ENCODE results near the gene MUC4.
"Not testable (repeated sequence)": the region's sequence is repeated elsewhere in the genome, so short reads cannot be mapped to it uniquely, and the experiment has no call there.

The MUC4 gene

GRCh38 chr3:195731356-195731905 is 80.3 kb downstream of the MUC4 start:
- TF ChIP-seq CTCF (conservative IDR thresholded peaks at IDR 0.05; ENCODE audit: low read length): no peak
- TF ChIP-seq EZH2phosphoT487 (IDR thresholded peaks at IDR 0.05; ENCODE audit: borderline replicate concordance): no peak

GRCh38 chr3:195729476-195730251 is 82.1 kb downstream of the MUC4 start:
- H3K79me2 ChIP-seq (ENCODE audit: insufficient read depth, low read length): no peaks in the 10 kb centered on the region
- H3K9me3 ChIP-seq (ENCODE audit: insufficient read depth, low read depth, low read length): no peaks in the 10 kb centered on the region
- no peaks in the 10 kb centered on the region for H4K20me1 ChIP-seq (ENCODE audit: insufficient read depth, low read length, poor library complexity, severe bottlenecking)
- no peak overlapping the region for H3K4me3 ChIP-seq (ENCODE audit: low read length, poor library complexity, severe bottlenecking)
- no peak overlapping the region for H3K9ac ChIP-seq (ENCODE audit: low read depth, low read length, poor library complexity, severe bottlenecking)
- H3K9me2 ChIP-seq (replicated peaks; ENCODE audit: low read depth, low read length): no peaks in the 10 kb centered on the region
- no peaks in the 10 kb centered on the region for H3F3A ChIP-seq (ENCODE audit: low read depth)
- H3K36me3 ChIP-seq (ENCODE audit: insufficient read depth, low read length): no peaks in the 10 kb centered on the region
- H3K4me2 ChIP-seq (ENCODE audit: low read depth, low read length, poor library complexity, severe bottlenecking): no peak overlapping the region
- H2AFZ ChIP-seq (ENCODE audit: low read length): no peak overlapping the region
- TF ChIP-seq CTCF (conservative IDR thresholded peaks at IDR 0.05; ENCODE audit: low read length) (no peak), EZH2phosphoT487 (IDR thresholded peaks at IDR 0.05; ENCODE audit: borderline replicate concordance) (no peak)
- peaks cover 8% of the 10 kb centered on the region for H3K4me1 ChIP-seq (ENCODE audit: insufficient read depth, low read length, poor library complexity, severe bottlenecking)
- no peaks in the 10 kb centered on the region for H3K27me3 ChIP-seq (ENCODE audit: insufficient read depth, low read length, poor library complexity, severe bottlenecking)

More at GRCh38 chr3:195731356-195731905, 80.3 kb downstream of the MUC4 start:
- Histone ChIP-seq H3K9me2 (replicated peaks; ENCODE audit: low read depth, low read length) (no peaks in the 10 kb centered on the region), H3K79me2 (ENCODE audit: insufficient read depth, low read length) (no peaks in the 10 kb centered on the region), H3K27me3 (ENCODE audit: insufficient read depth, low read length, poor library complexity, severe bottlenecking) (no peaks in the 10 kb centered on the region), H3F3A (ENCODE audit: low read depth) (no peaks in the 10 kb centered on the region), H3K4me2 (ENCODE audit: low read depth, low read length, poor library complexity, severe bottlenecking) (no peak overlapping the region), H3K36me3 (ENCODE audit: insufficient read depth, low read length) (no peaks in the 10 kb centered on the region), H3K4me1 (ENCODE audit: insufficient read depth, low read length, poor library complexity, severe bottlenecking) (peaks cover 8% of the 10 kb centered on the region), H2AFZ (ENCODE audit: low read length) (no peak overlapping the region), H3K4me3 (ENCODE audit: low read length, poor library complexity, severe bottlenecking) (no peak overlapping the region), H3K9ac (ENCODE audit: low read depth, low read length, poor library complexity, severe bottlenecking) (no peak overlapping the region), H4K20me1 (ENCODE audit: insufficient read depth, low read length, poor library complexity, severe bottlenecking) (no peaks in the 10 kb centered on the region), H3K9me3 (ENCODE audit: insufficient read depth, low read depth, low read length) (no peaks in the 10 kb centered on the region)

GRCh38 chr3:195728789-195729188 is 82.9 kb downstream of the MUC4 start:
- H3K4me3 ChIP-seq (ENCODE audit: low read length, poor library complexity, severe bottlenecking); H3K9me3 ChIP-seq (ENCODE audit: insufficient read depth, low read depth, low read length); H2AFZ ChIP-seq (ENCODE audit: low read length); H3K27me3 ChIP-seq (ENCODE audit: insufficient read depth, low read length, poor library complexity, severe bottlenecking); H3K9me2 ChIP-seq (replicated peaks; ENCODE audit: low read depth, low read length); H3K4me2 ChIP-seq (ENCODE audit: low read depth, low read length, poor library complexity, severe bottlenecking); H3K4me1 ChIP-seq (ENCODE audit: insufficient read depth, low read length, poor library complexity, severe bottlenecking); H4K20me1 ChIP-seq (ENCODE audit: insufficient read depth, low read length, poor library complexity, severe bottlenecking); H3F3A ChIP-seq (ENCODE audit: low read depth); H3K36me3 ChIP-seq (ENCODE audit: insufficient read depth, low read length); H3K9ac ChIP-seq (ENCODE audit: low read depth, low read length, poor library complexity, severe bottlenecking); H3K79me2 ChIP-seq (ENCODE audit: insufficient read depth, low read length): not testable (repeated sequence)
